Stimulated activated naive CD4-positive, alpha-beta T cell (primary cell): ENCODE data around the gene ERV3-1.
"Not testable (repeated sequence)": the region's sequence is repeated elsewhere in the genome, so short reads cannot be mapped to it uniquely, and the experiment has no call there.

ENCODE experiments used
- DNase-seq, 6 experiments: peaks; one replicate each; lab custom pipeline; 2025; lab: John Stamatoyannopoulos, UW

Gene ERV3-1

GRCh38 chr7:64944667-64945502 is 61.6 kb downstream of the ERV3-1 start:
- not testable (repeated sequence) for DNase-seq
